GM18858 (cell line): ENCODE measurements around the gene RASGRP4.
A peak's percentile ranks its signal among the peaks of the same experiment; 100 is the strongest.

Experiments used
- ATAC-seq: cut with Tn5 transposase; IDR thresholded peaks from one replicate; pipeline ENCODE4 v1.9.1; 2021; ENCODE audit not compliant: unreplicated experiment

Gene RASGRP4

GRCh38 chr19:38448225-38448624 is 22.2 kb upstream of the RASGRP4 start:
- no peak for ATAC-seq

DNA sequence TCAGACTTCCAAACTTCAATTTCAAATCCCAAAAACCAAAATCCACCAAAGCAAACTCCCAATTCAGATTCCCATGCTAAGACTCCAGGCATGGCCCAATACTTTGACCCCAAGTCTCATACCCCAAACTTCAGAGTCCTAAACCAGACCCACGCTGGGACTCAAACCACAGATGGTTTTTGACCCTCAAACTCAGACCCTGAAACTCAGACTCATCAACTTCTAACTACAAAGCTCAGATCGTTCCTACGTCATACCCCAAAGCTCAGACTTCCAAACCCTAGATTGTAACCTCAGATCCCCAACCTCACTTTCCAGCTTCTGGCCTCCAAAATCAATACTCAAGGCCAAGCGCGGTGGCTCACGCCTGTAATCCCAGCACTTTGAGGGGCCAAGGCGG is 19.3 kb upstream of the RASGRP4 start:
- ATAC-seq, result no peak

GRCh38 chr19:38444026-38444425 is 18.0 kb upstream of the RASGRP4 start:
- ATAC-seq, result no peak

DNA sequence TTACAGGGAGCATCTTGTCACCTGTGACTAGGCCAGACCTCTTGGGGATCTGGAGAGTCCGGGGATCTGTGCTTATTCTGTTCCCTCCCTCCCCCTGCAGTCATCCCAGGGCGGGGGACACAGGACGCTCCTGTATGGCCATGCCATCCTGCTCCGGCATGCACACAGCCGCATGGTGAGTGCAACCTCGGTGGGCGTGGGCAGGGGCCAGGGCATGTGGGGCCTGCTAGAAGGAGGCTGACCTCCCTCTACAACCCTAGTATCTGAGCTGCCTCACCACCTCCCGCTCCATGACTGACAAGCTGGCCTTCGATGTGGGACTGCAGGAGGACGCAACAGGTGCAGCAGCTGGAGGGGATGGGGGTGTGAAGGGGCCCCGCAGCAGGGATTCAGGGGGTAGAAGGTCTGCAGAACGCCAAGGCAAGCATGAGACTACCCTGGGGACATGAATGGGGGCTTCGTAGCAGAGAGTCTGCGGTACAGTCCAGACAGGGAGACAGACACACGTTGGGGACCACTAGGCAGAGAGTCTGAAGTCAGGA is 17.5 kb upstream of the RASGRP4 start:
- no peak for ATAC-seq

DNA sequence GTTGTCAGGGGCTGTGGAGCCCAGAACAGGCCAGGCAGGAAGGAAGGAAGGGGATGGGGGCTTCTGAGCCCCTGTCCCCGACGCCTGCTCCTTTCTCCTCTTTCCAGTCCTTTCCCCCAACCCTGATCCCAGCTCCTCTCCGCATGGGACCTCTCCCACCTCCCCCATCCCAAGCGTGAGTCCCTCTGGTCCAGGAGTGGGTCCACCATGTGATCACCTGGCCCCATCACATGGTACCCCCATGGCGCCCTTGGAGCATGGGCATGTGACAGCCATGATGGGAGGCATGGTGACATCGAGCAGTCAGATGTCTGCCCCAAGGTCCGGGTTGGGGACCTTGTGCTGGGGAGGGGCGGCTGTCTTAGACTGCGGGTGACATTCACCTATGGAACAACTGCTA is 16.7 kb upstream of the RASGRP4 start:
- ATAC-seq, result no peak

DNA sequence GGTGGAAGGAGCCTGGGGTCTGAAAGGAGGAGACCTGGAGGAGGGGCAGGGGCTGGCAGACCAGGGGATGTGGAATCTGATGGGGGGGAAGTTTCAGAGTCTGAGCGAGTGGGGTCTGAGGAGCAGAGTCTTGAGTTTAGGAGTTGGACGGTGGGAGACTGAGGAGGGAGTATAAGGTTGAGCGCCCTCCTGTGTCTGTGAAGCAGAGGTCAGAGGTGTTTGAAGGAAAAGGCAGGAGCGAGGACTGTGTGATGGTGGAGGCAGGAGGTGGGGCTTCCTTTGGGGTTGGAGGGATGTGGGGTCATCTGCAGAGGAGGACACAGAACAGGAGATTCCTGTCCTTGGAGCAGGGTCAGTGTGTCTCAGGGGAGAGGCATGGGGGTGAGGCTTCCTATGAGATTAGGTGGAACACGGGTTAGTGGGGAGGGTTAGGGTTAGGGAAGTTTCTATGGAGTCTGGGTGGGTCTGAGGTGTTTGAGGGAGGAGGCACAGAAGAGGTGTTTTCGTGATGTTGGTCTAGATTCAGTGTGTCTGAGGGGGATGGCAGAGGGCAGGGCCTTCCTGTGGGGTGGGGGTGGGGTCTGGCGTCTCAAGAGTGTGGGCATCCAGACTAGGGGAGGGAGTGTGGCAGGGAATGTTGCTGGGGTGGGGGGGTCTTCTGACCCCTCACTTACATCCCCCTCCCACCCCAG is 15.8 kb upstream of the RASGRP4 start:
- ATAC-seq, result no peak

DNA sequence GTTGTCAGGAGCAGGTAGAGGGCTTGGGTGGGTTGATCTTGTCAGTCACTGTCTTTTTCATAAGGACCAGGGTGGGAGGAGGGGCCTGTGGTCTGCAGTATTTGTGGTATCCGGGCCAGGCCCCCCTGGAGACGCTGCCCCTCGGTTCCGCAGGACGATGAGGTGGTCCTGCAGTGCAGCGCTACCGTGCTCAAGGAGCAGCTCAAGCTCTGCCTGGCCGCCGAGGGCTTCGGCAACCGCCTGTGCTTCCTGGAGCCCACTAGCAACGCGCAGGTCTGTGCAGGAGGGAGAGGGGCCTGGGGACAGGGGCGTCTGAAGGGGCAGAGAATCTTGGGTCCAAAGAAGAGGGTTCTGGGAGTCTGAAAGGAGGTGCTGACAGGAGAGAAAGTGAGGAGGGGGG is 14.6 kb upstream of the RASGRP4 start:
- ATAC-seq, result no peak

DNA sequence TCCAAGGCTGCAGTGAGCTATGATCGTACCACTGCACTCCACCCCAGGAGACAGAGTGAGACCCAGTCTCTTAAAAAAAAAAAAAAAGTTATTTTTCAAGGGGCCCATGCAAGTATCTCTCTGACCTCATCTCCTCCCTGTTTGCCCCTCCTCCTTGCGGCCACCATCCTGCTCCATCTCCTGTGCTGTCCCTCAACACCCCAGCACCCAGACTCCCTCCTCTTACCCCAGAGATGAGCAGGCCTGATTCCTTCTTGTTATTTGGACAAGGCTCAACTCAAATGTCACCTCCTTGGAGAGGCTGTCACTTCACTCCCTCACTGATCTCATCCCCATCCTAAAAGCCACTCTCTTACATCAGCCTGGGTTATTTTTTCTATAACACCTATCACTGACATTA is 11.9 kb upstream of the RASGRP4 start:
- no peak for ATAC-seq

DNA sequence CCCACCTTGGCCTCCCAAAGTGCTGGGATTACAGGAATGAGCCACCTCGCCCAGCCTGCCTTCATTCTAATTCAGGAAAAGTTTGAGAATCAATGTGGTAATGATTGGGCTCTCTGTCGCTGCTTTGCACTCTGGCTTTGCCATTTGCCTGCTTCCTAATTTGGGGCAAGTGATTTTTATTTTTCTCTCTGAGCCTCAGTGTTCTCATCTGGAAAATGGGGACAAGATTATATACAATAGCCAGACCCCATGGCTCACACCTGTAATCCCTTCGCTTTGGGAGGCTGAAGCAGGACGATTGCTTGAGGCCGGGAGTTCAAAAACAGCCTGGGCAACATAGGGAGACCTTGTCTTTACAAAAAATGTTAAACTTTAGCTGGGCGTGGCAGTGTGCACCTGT is 11.3 kb upstream of the RASGRP4 start:
- ATAC-seq, result no peak

GRCh38 chr19:38434549-38435051 is 8.6 kb upstream of the RASGRP4 start:
- no peak for ATAC-seq

DNA sequence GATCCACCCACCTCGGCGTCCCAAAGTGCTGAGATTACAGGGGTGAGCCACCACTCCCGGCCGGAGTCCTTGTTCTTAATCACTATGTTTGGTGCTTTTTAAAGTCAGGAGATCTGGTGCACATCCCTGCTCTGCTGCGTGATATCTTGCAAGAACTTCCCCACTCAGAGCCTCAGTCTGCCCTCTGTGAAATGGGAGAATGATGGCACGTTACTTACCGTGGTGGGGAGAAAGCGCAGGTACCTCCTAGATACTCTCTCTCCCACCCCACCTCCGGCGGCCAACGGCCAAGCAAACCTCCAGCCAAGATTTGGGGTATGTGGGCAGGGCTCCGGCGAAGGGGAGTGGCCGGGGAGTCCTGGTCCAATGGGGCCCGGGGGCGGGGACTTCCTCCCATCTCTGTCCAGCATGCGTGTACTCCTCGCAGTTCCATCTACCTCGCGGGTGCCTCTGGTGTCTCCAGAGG is 7.3 kb upstream of the RASGRP4 start, which contains the start of gene RYR1:
TSS of gene RYR1 (plus strand) at position 424 of the 466 bp plus-strand sequence. CDS start 139 bp downstream, outside the sequence.
- no peak for ATAC-seq

DNA sequence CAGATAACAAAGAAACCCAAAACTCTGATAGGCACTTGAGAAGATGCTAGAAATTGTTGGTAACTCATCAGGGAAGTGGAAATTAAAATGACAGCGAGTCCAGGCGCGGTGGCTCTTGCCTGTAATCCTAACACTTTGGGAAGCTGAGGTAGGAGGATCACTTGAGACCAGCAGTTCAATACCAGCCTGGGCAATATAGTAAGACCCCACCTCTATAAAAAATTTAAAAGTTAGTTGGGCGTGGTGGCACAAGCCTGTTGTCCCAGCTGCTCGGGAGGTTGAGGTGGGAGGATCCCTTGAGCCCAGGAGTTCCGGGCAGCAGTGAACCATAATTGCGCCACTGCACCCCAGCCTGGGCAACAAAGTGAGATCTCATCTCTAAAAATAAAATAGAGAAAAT is 4.9 kb upstream of the RASGRP4 start:
- no peak for ATAC-seq

- no peak for ATAC-seq
Observed at GRCh38 chr19:38429811-38430156, 3.8 kb upstream of the RASGRP4 start.

- no peak for ATAC-seq
Observed at GRCh38 chr19:38429055-38429810, 3.2 kb upstream of the RASGRP4 start.

DNA sequence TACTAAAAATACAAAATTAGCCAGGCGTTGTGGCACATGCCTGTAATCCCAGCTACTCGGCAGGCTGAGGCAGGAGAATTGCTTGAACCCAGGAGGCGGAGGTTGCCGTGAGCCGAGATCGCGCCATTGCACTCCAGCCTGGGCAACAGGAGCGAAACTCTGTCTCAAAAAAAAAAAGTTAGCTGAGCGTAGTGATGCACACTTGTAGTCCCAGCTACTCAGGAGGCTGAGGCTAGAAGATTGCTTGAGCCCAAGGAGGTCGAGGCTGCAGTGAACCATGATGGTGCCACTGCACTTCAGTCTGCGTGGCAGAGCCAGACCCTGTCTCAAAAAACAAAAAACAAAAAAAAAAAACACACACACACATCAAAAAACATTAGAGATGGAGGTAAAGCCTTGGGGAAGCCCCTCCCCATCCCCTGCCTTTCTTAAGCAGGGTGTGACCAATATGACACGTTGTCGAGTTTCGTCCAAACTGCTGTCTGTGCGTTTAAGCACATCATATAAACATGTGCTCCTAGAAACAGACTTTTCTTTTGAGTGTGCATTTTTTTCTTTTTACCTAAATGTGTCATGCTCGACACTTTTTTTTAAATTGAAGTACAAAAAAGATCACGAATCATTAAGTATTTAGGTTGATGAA is 1.1 kb upstream of the RASGRP4 start:
- ATAC-seq, result peak; percentile 49

DNA sequence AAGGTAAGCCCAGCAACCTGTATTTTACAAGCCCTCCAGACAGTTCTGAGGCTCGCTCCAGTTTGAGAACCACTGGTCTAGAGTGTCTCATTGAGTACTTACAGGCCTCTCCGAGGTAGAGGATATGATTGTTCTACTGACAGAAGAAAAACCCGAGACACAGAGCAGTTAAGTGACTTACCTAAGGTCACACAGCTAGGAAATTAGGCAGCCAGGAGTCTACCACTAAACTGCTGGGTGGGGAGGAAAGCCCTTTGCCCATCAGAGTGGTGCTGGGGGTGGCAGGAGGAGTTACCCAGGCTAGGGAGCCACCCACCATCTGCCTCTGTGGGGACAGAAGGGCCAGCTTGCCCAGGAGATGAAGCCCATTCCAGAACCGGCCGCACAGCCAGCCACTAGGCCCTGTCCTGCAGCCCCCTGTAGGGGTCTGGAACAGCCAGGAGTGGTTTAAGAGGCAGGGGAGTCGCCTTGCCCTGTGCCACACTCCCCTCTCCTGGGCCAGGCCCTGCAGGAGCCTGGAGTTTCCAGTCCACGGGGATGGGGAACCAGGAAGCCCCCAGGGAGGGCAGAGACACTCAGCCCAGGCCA is 703 bp downstream of the RASGRP4 start:
- ATAC-seq, result no peak

- no peak for ATAC-seq
Observed at GRCh38 chr19:38424272-38424671, 1.7 kb downstream of the RASGRP4 start.

DNA sequence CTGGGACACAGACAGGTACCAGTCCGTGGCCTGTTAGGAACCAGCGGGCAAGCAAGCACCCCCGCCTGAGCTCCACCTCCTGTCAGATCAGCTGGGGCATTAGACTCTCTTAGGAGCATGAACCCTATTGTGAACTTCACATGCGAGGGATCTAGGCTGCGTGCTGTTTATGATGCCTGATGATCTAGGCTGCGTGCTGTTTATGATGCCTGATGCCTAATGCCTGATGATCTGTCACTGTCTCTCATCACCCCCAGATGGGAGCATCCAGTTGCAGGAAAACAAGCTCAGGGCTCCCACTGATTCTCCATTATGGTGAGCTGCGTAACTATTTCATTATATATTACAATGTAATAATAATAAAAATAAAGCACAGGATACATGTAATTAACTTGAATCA is 3.6 kb downstream of the RASGRP4 start:
- no peak for ATAC-seq

DNA sequence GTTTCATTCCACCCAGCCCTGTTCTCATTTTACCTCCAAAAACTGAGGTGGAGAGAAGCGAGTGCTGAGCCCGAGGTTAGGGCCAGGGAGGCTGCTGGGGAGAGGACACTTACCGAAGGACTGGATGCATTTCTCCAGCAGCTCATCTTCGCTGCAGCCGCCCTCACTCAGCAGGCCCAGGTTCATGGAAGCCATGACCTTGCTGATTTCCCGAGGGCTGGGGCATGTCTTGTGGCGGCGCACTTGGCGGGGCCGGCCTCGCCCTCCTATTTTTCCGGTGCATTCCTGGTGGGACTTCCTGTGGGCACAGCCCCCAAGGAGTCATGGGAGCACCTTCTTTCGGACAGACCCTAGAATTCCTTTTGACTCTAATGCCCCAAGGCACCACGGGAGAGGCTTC is 4.2 kb downstream of the RASGRP4 start:
- no peak for ATAC-seq

- ATAC-seq, result no peak
Observed at GRCh38 chr19:38420935-38421334, 5.1 kb downstream of the RASGRP4 start.
